Activated naive CD4-positive, alpha-beta T cell treated with Interleukin-2 at 50 U/mL for 16 hours (primary cell): ENCODE data around the gene CD72.
"Not testable (repeated sequence)": the region's sequence is repeated elsewhere in the genome, so short reads cannot be mapped to it uniquely, and the experiment has no call there.

ENCODE experiments used
- DNase-seq: peaks from one replicate; pipeline ENCODE4 v3.0.0-alpha.2; 2020

Gene CD72

GRCh38 chr9:35615981-35616680 is 2.1 kb downstream of the CD72 start:
- no peak for DNase-seq

DNA sequence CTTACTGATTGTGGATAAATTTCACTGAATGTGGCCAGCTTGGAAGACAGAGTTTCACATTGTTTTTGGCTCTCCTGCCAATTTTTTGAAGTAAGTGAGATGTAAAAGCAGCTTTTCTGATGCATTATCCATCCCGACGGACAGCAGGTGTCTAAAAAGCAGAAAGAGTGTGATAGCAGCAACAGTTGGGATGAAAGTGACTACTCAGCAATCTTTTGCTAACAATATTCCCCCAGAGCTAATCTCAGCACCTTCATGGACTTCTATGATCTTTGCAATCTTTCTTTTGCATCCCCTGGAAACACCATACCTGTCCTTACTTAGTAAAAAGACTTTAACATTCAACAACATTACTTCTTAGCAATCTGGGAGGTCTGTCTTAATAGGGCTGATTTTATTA is 5.4 kb downstream of the CD72 start:
- DNase-seq, result no peak

- DNase-seq, result not testable (repeated sequence)
Observed at GRCh38 chr9:35612066-35612465, 6.1 kb downstream of the CD72 start.

- peak; percentile 69 for DNase-seq
Observed at GRCh38 chr9:35611230-35611797, 6.9 kb downstream of the CD72 start.

GRCh38 chr9:35609820-35610163 is 8.4 kb downstream of the CD72 start:
- no peak for DNase-seq

DNA sequence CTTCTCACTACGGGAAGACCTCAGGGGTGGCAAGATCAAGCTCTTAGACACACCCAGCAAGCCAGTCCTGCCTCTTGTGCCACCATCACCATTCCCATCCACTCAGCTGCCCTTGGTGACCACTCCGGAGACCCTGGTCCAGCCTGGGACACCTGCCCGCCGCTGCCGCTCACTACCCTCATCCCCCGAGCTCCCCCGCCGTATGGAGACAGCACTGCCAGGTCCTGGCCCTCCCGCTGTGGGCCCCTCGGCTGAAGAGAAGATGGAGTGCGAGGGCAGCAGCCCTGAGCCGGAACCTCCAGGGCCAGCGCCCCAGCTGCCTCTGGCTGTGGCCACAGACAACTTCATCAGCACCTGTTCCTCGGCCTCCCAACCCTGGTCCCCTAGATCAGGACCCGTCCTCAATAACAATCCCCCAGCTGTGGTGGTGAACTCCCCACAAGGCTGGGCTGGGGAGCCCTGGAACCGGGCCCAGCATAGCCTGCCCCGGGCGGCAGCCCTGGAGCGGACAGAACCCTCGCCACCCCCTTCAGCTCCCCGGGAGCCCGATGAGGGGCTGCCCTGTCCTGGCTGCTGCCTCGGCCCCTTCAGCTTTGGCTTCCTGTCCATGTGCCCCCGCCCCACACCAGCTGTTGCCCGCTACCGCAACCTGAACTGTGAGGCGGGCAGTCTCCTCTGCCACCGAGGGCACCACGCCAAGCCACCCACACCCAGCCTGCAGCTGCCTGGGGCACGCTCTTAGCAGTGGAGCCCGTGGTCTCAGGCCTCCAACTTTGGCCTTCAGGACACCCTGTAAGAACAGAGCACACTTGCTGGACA is 9.0 kb downstream of the CD72 start:
- no peak for DNase-seq

DNA sequence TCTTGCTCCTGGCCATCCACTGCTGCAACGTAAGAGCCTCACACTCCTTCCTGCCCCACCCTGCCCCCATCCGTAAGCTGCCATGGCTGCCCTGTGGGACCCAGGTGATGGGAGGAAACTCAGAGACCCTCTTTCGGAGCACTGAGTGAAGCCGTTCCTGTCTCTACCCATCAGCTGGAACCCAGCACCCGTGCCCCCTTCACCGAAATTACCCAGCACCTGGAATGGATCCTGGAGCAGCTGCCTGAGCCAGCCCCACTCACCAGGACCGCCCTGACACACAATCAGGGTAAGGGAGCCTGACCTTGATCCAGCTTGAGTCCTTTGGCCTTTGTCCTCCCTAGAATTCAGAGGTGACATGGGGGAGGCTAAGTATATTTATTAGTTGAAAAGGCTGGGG is 10.0 kb downstream of the CD72 start:
- DNase-seq, result no peak

GRCh38 chr9:35606726-35607125 is 11.5 kb downstream of the CD72 start:
- no peak for DNase-seq

DNA sequence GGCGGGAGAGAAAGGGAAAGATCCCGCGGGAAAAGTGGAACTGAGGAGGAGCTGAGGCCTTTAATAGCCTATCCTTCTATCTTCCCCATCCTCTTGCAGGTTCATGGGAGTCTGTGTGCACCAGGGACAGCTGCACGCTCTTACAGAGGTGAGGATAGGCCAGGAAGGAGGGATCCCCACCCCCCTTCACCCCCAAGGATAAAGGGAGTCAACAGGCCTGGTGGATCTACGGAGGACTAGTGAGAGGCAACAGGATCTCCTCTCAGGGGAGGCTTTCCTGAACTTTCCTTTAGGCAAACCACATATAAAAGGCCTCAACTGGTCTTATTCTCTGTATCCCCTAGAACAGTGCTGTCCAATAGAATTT is 12.1 kb downstream of the CD72 start:
- DNase-seq, result no peak

GRCh38 chr9:35605351-35606137 is 12.7 kb downstream of the CD72 start:
- peak; percentile 38 for DNase-seq

GRCh38 chr9:35604578-35605350 is 13.4 kb downstream of the CD72 start, which contains the start of gene TESK1:
Gene TESK1 (plus strand): TSS chr9:35605262. CDS start chr9:35605620, 358 bp downstream.
- DNase-seq, result peak; percentile 87

DNA sequence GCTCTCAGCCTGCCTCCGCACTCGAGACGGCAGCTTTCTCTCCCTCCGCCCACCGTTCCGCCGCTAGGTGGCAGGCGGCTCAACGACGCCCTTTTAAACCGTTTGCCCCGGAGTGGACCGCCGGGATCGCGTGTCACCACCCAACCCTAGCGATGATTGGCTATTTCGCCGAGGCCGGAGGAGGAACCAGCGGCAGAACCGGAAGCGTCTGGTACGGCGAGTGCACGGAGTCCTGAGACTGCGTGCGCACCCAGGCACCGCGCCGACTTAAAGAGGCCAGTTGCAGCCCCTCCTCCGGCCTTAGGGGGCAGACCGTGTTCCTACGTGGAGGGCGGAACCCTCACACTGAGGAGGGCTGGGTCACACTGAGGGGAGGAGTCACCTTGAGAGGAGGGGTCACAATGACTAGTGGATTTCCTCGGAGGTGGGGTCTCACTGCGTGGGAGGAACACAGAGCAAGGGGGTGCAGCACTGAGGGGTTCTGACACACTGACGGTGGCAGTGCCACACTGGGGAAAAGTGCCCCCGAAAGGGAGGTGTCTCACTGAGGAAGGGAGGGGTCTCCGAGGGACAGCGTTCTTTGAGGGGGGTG is 14.1 kb downstream of the CD72 start:
- DNase-seq, result peak; percentile 99

DNA sequence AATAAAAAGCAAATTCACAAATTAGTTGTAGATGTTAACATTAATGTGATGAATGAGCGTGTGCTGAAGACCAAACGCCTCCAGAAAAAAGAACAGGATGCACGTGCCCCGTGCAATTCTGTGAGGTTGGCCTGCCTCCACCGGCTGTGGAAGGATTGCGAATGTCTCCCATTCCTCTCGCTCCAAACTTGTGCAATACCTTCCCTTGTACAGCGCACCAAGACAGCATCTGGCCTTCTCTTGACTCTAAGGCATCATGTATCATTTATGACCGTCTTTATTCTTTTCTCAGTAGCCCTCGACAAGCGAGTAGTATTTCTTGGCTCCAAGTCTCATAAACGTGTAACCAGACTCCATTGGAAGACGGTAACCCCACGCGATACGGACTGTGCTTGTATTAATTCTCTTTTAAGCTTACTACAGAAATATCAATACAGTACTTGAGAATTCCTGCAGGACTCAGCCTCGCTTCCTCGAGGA is 14.7 kb downstream of the CD72 start:
- peak; percentile 27 for DNase-seq

DNA sequence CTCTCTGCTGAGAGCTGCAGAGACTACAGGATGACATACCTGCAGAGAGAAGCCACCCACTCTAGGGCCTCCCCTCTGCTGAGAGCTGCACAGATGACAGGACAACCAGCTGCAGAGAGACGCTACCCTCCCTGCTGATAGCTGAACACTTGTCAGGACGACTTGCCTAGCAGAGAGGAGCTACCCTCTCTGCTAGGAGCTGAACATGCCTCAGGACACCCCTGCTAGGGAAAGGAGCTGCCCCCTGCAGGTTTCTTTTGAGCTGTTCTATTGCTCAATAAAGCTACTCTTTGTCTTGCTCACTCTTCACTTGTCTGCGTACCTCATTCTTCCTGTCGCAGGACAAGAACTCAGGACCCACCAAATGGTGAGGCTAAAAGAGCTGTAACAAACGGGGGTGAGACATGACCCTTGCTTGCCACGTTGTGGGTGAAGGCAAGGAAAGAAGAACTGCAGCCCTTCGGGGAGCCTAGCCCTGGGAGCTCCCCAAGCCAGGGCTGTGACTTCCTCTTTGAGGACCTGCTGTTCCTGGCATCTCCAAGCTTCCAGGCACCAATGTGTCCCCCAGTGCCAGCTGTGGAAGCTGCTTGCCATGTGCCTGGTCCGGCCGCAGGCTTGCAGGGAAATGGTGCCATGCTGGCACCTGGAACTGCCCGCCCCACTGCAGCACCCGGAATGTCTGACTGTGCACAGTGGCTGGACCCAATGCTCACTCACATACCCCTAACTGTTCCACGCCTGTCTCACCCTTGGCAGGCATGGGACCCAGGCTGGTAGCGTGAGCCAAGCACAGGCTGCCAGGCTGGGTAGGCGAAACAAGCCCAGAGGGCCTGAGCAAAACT is 18.2 kb downstream of the CD72 start:
- DNase-seq, result no peak

GRCh38 chr9:35598866-35599590 is 19.2 kb downstream of the CD72 start:
- DNase-seq, result no peak

DNA sequence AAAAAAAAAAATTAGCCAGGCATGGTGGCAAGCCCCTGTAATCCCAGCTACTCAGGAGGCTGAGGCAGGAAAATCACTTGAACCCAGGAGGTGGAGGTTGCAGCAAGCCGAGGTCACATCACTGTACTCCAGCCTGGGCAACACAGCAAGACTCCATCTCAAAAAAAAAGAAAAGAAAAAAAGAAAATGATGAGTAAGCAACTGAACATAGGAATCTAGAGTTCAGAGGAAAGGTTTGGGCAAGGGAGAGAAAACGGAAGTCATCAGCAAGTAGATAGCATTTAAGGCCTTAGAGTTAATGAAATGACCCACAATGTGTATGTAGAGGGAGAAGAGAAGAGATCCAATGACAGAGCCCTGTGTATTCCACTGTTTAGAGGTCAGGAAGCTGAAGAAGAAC is 21.3 kb downstream of the CD72 start:
- not testable (repeated sequence) for DNase-seq

- no peak for DNase-seq
Observed at GRCh38 chr9:35594471-35594870, 23.7 kb downstream of the CD72 start.

DNA sequence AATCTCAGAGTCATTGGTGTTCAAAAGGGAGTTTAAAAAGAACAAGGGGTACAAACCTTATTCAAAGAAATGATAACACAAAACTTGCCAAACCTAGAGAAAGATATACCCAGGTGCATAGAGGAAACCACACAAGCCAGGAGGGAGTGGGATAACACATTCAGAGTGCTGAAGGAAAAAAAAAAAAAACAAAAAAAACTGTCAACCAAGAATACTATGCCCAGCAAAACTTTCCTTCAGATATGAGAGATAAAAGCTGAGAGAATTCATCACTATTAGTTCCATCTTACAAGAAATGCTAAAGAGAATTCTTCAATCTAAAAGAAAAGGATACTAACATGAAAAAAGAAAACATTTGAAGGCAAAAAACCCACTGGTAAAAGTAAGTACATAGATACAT is 24.6 kb downstream of the CD72 start:
- no peak for DNase-seq

GRCh38 chr9:35588506-35588905 is 29.7 kb downstream of the CD72 start:
- not testable (repeated sequence) for DNase-seq

GRCh38 chr9:35584681-35585080 is 33.5 kb downstream of the CD72 start:
- not testable (repeated sequence) for DNase-seq
